Fibroblast of lung (primary cell): ENCODE data around the gene L3MBTL4. TPM values are rescaled to one million over a fixed set of nuclear protein-coding genes. Genes with fewer than 3 reads are reported as not detected.

Source experiments
- DNase-seq, 2 donors: peaks; one replicate each; pipeline versions ENCODE4 v3.0.0 to v3.0.0-alpha.2; 2010; ENCODE audit warnings: low read depth in 2 of 2
- H2AFZ ChIP-seq: 2 replicates; pipeline ENCODE4 v1.5.1; 2012; ENCODE audit warnings: low read length, control low read depth, inconsistent platforms
- H3K27ac ChIP-seq: 2 replicates; pipeline ENCODE4 v1.5.1; 2011; ENCODE audit warnings: low read length, control low read depth; ENCODE audit not compliant: insufficient read depth
- H3K27me3 ChIP-seq: 2 replicates; pipeline ENCODE4 v1.5.1; 2011; ENCODE audit warnings: mild to moderate bottlenecking, low read length; ENCODE audit not compliant: control insufficient read depth, insufficient read depth
- H3K36me3 ChIP-seq: 2 replicates; pipeline ENCODE4 v1.5.1; 2011; ENCODE audit warnings: low read length; ENCODE audit not compliant: control insufficient read depth, insufficient read depth
- H3K4me1 ChIP-seq: 2 replicates; pipeline ENCODE4 v1.5.1; 2011; ENCODE audit warnings: low read length; ENCODE audit not compliant: control insufficient read depth, insufficient read depth; ENCODE audit errors: extremely low read depth
- H3K4me2 ChIP-seq: 2 replicates; pipeline ENCODE4 v1.5.1; 2011; ENCODE audit warnings: low read length, control low read depth; ENCODE audit not compliant: insufficient read depth; ENCODE audit errors: extremely low read depth
- H3K4me3 ChIP-seq, 4 experiments: fragments of 200-600 bp in 1 of 4; sonication (generic) in 1 of 4; replicated peaks in 1 of 4; 2 replicates each; pipeline ENCODE4 v1.5.1; 2011 to 2016; ENCODE audit warnings: low read length in 4 of 4, low read depth in 3 of 4, mild to moderate bottlenecking in 3 of 4, control low read depth in 2 of 4, inconsistent platforms in 1 of 4, mixed read lengths in 1 of 4; ENCODE audit not compliant: insufficient read depth in 1 of 4; ENCODE audit errors: control extremely low read depth in 1 of 4
- H3K79me2 ChIP-seq: 2 replicates; pipeline ENCODE4 v1.5.1; 2012; ENCODE audit warnings: mild to moderate bottlenecking, low read length, inconsistent platforms; ENCODE audit not compliant: control insufficient read depth, insufficient read depth
- H3K9ac ChIP-seq: 2 replicates; pipeline ENCODE4 v1.5.1; 2011; ENCODE audit warnings: mild to moderate bottlenecking, low read length, control low read depth; ENCODE audit not compliant: insufficient read depth
- H3K9me3 ChIP-seq: 2 replicates; pipeline ENCODE4 v1.5.1; 2012; ENCODE audit warnings: low read depth, low read length; ENCODE audit not compliant: control insufficient read depth, insufficient read depth
- H4K20me1 ChIP-seq: 2 replicates; pipeline ENCODE4 v1.5.1; 2011; ENCODE audit warnings: low read length; ENCODE audit not compliant: control insufficient read depth, insufficient read depth; ENCODE audit errors: extremely low read depth
- CTCF ChIP-seq, 2 donors: IDR thresholded peaks in 1 of 2; conservative IDR thresholded peaks in 1 of 2; 1 replicate in 1 of 2; 2 replicates in 1 of 2; pipeline ENCODE4 v1.5.1; 2011 to 2012; ENCODE audit warnings: low read length in 2 of 2, control low read depth in 1 of 2, inconsistent platforms in 1 of 2, low read depth in 1 of 2, mild to moderate bottlenecking in 1 of 2
- EZH2 ChIP-seq: IDR thresholded peaks from 2 replicates; pipeline ENCODE4 v1.5.1; 2012; ENCODE audit warnings: low read length, control low read depth, mild to moderate bottlenecking; ENCODE audit errors: missing control alignments
- polyA plus RNA-seq, 2 donors: library from polyadenylated mRNA; depleted of rRNA in 1 of 2; stranded (reverse) in 1 of 2; unstranded in 1 of 2; fragments of >200 nt; gene quantifications; 2 replicates each; pipeline ENCODE4 v1.2.1, GENCODE V29; 2011 to 2012; ENCODE audit warnings: missing spikeins in 1 of 2
- total RNA-seq: library from RNA; depleted of rRNA; stranded (reverse); fragments of >200 nt; gene quantifications from 2 replicates; pipeline ENCODE4 v1.2.1, GENCODE V29; 2014

L3MBTL4 gene
- total and polyA plus RNA-seq, 2 donors (not counting 1 experiment from before 2014, with no cell fraction given): 0.06 to 0.33 TPM

- TF ChIP-seq EZH2 (no peak), CTCF (conservative IDR thresholded peaks at IDR 0.05 in 1 of 2, IDR thresholded peaks at IDR 0.05 in 1 of 2; ENCODE audit: low read depth in 1 of 2, low read length in 2 of 2) (no peak)
- DNase-seq: peak; percentile 53 to 88
Measured at GRCh38 chr18:6009756-6010155, 405.0 kb downstream of the L3MBTL4 start.

GRCh38 chr18:6004683-6005082 is 410.0 kb downstream of the L3MBTL4 start:
- H3K4me3 ChIP-seq: no peak overlapping the region
- no peaks in the 10 kb centered on the region for H3K4me1 ChIP-seq
- no peak overlapping the region for H3K4me2 ChIP-seq
- no peaks in the 10 kb centered on the region for H4K20me1 ChIP-seq
- no peak overlapping the region for H2AFZ ChIP-seq
- TF ChIP-seq EZH2: no peak
- TF ChIP-seq CTCF (conservative IDR thresholded peaks at IDR 0.05 in 1 of 2, IDR thresholded peaks at IDR 0.05 in 1 of 2; ENCODE audit: low read depth in 1 of 2, low read length in 2 of 2): no peak
- H3K27me3 ChIP-seq: no peaks in the 10 kb centered on the region
- no peak overlapping the region for H3K27ac ChIP-seq
- no peak for DNase-seq
- no peaks in the 10 kb centered on the region for H3K36me3 ChIP-seq
- H3K9ac ChIP-seq: no peak overlapping the region
- H3K79me2 ChIP-seq: no peaks in the 10 kb centered on the region
- H3K9me3 ChIP-seq: no peaks in the 10 kb centered on the region

More at GRCh38 chr18:6009756-6010155, 405.0 kb downstream of the L3MBTL4 start:
- H3K36me3 ChIP-seq: no peaks in the 10 kb centered on the region
- no peaks in the 10 kb centered on the region for H4K20me1 ChIP-seq
- no peak overlapping the region for H2AFZ ChIP-seq
- no peaks in the 10 kb centered on the region for H3K79me2 ChIP-seq
- H3K4me2 ChIP-seq: no peak overlapping the region
- H3K9ac ChIP-seq: no peak overlapping the region
- H3K27ac ChIP-seq: no peak overlapping the region
- no peak overlapping the region for H3K4me3 ChIP-seq
- no peaks in the 10 kb centered on the region for H3K27me3 ChIP-seq
- H3K4me1 ChIP-seq: no peaks in the 10 kb centered on the region
- H3K9me3 ChIP-seq: no peaks in the 10 kb centered on the region

GRCh38 chr18:6004119-6004518 is 410.6 kb downstream of the L3MBTL4 start:
- H2AFZ ChIP-seq: no peak overlapping the region

More at GRCh38 chr18:6004119-6004518, 410.6 kb downstream of the L3MBTL4 start:
- Histone ChIP-seq H3K36me3 (no peaks in the 10 kb centered on the region), H3K4me3 (no peak overlapping the region), H3K27ac (no peak overlapping the region), H3K4me2 (no peak overlapping the region), H3K9ac (no peak overlapping the region), H3K27me3 (no peaks in the 10 kb centered on the region), H3K9me3 (no peaks in the 10 kb centered on the region), H3K4me1 (no peaks in the 10 kb centered on the region), H3K79me2 (no peaks in the 10 kb centered on the region), H4K20me1 (no peaks in the 10 kb centered on the region)
- DNase-seq: no peak
- TF ChIP-seq EZH2 (no peak), CTCF (conservative IDR thresholded peaks at IDR 0.05 in 1 of 2, IDR thresholded peaks at IDR 0.05 in 1 of 2; ENCODE audit: low read depth in 1 of 2, low read length in 2 of 2) (no peak)
